NK-92 (cell line): ENCODE data around the gene RASL11B.
"Not testable (repeated sequence)": the region's sequence is repeated elsewhere in the genome, so short reads cannot be mapped to it uniquely, and the experiment has no call there.

Experiments
- DNase-seq: peaks from one replicate; lab custom pipeline; 2025; ENCODE audit not compliant: unreplicated experiment; lab: John Stamatoyannopoulos, UW

RASL11B gene

DNA sequence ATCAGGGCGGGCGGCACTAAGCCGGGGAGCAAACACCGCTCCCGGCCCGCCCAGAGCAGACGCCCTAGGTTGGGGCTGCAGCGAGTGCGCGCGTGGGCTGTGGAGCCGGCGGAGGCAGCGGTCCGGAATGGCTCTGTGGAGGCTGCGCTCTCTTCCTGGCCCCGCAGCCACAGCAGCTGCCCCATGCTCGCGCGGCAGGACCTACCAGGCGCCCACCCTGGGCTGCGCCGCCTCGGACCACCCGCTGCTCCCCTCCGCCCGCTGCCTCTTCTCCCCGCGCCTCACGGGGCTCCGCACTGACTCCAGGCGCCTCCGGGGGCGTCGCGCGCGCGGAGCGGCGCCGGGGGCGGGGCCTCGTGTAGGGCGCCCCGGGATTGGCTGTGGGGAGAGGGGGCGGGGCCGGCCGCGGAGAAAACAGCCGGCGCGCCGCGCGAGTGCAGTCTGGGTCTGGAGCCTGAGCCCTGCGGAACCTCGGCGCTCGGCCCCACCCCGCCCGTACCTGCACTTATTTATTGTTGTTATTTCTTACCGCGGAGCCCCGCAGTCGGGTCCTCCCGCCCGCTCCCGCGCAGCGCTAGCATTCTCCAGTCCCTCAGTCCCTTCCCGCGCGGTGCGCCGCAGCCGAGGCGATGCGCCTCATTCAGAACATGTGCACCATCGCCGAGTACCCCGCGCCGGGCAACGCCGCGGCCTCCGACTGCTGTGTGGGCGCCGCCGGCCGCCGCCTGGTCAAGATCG lies at the start of gene RASL11B:
Gene RASL11B (plus strand): TSS at position 439 of the 738 bp plus-strand sequence. CDS start 191 bp downstream, at position 630.
- no peak for DNase-seq

DNA sequence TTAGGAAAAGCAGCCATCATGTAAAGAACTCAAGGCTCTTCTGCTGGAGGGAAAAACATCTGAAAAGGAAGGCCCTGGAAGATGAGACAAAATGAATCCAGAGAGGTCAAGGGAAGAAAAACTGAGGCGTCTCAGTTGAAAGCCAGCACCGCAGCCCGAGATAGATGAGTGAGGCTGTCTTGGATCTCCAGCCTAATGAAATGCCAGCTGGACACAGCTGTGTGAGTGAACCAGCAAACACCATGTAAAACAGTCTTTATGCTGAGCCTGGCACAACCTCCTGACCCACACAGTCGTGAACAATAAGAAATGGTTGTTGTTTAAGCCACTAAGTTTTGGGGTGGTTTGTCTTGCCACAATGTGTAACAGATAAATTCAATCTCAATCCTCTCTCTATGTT lies 48.6 kb upstream of the RASL11B start:
- no peak for DNase-seq

- DNase-seq = no peak
Measured at GRCh38 chr4:52822583-52822971, 39.5 kb upstream of the RASL11B start.

DNA sequence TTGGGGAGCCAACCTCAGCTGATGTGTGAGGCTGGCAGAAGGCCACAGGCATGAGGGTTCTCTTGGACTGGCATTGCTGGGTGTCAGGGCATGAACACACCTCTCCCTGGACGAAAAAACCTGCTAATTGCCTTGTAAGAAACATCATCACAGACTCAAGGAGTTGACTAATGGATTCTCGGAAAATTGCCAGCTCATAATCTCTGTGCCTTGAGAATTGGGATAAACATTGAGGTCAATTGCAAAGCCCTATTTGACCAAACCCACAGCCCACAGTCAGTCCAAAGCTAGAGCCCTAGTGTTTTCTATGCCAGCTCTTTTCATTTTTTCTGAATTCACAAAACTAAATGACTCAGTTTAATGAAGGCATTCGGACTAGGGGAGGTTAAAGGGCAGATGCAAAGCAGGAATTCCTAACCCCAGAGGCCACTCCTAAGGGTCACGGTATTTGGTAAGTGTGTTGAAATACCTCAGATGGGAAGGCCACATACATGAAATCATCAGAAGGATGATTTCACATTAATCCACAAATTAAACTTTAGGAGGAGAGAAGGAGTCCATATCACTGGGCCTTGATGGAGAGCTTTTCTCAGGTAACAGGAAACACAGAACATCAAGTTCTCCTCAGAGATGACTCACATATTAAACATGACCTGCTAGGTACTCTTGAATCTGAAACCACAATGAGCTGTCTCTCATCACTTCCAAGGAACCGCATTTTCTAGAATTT lies 39.0 kb upstream of the RASL11B start:
- DNase-seq = no peak

GRCh38 chr4:52823702-52824092 lies 38.4 kb upstream of the RASL11B start:
- DNase-seq = no peak

DNA sequence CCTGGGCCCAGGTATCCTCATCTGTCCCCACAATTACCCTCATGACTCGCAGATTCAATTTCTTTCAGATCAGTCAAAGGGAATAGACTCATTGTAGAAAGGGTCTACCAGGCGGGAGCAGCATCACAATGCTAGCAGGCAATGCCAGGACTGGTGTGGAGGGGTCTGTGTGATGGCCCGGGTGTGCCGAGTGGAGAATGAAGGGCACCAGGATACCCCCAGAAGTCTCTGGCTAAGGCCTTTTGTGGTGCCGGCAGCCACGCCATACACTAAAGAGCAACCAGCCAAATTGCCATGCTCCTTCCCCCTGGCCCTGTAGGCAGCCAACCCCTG lies 37.9 kb upstream of the RASL11B start:
- no peak for DNase-seq

- no peak for DNase-seq
Measured at GRCh38 chr4:52824603-52825459, 37.3 kb upstream of the RASL11B start.

- no peak for DNase-seq
Measured at GRCh38 chr4:52825460-52826090, 36.5 kb upstream of the RASL11B start.

GRCh38 chr4:52833941-52834525 lies 28.1 kb upstream of the RASL11B start:
- no peak for DNase-seq

- not testable (repeated sequence) for DNase-seq
Measured at GRCh38 chr4:52834641-52835456, 27.3 kb upstream of the RASL11B start.

GRCh38 chr4:52836120-52836519 lies 26.0 kb upstream of the RASL11B start:
- DNase-seq = no peak

- DNase-seq = no peak
Measured at GRCh38 chr4:52836678-52837077, 25.4 kb upstream of the RASL11B start.

- DNase-seq = no peak
Measured at GRCh38 chr4:52837716-52838558, 24.2 kb upstream of the RASL11B start.

GRCh38 chr4:52838729-52839586 lies 23.2 kb upstream of the RASL11B start:
- no peak for DNase-seq

GRCh38 chr4:52840531-52841370 lies 21.4 kb upstream of the RASL11B start:
- no peak for DNase-seq

DNA sequence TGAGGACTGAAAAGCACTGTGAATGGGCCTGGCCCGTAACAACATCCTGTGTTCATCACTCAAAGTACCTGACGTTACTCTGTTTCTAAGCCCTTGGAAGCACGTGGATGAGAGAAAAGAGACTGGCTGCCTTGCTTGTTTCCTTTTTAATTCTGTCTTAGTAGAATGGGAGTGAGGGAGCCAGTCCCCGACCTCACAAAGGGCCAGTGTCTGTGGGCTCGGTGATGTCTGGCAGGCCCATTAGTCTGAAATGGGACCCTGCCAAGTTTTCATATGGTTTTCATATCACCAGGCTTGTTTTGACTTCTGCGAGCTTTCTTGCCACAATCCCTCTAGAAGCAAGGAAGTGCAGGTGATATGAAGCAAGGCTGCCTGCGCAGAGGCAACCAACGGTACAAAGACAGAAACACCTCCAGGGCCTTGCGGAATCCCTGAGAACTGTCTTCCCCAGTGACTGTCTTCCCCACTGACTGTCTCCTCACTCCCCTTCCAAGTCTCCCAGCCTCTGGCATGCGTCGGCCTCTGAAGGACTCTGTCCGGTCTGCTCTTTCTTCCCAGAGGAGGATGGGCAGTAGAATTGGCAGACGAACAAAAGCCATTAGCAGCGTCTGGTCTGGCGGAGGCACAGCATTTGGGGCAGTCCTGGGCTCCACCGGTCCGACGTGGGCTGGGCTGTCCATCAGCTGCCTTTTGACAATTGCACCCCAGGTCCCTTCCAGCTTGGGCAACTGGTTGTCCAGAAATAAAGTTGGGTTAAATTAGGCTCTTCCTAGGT lies 20.2 kb upstream of the RASL11B start:
- DNase-seq = no peak

DNA sequence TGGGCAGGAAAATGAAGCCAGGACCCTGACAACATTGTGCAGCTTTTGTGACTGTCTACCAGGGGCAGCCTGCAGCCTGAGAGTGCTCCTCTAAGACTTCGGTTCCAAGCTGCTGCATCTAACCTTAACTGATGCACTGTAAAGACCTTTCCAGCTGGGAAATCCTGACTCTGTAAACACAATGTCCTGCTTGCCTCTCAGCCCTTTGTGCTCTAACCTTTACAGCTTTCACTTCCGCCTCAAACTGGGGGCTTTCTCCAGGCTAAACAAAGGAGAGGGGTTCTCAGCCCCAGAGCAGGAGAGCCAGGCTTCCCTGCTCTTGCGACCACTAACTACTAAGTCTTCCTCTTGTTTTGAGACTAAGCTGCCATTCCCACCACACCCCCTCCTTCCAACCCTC lies 19.3 kb upstream of the RASL11B start:
- DNase-seq = no peak
